Stimulated activated CD8-positive, alpha-beta memory T cell treated with anti-CD3 and anti-CD28 coated beads, Interleukin-4, amount 100 ng/mL, for 24 hours (primary cell): ENCODE data around the gene ZDHHC1.
A peak's percentile ranks its signal among the peaks of the same experiment; 100 is the strongest.

ENCODE experiments used
- DNase-seq: peaks from one replicate; pipeline ENCODE4 v3.0.0-alpha.2; 2020; ENCODE audit warnings: low read depth

The ZDHHC1 gene, protein sequence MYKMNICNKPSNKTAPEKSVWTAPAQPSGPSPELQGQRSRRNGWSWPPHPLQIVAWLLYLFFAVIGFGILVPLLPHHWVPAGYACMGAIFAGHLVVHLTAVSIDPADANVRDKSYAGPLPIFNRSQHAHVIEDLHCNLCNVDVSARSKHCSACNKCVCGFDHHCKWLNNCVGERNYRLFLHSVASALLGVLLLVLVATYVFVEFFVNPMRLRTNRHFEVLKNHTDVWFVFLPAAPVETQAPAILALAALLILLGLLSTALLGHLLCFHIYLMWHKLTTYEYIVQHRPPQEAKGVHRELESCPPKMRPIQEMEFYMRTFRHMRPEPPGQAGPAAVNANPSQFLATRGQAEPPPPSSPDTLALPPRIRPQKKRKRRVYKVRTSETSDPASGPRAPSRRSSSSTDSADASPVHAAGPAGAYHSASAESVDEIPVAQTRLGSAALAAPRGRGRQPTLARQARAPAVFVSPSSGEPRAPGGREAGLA

DNA sequence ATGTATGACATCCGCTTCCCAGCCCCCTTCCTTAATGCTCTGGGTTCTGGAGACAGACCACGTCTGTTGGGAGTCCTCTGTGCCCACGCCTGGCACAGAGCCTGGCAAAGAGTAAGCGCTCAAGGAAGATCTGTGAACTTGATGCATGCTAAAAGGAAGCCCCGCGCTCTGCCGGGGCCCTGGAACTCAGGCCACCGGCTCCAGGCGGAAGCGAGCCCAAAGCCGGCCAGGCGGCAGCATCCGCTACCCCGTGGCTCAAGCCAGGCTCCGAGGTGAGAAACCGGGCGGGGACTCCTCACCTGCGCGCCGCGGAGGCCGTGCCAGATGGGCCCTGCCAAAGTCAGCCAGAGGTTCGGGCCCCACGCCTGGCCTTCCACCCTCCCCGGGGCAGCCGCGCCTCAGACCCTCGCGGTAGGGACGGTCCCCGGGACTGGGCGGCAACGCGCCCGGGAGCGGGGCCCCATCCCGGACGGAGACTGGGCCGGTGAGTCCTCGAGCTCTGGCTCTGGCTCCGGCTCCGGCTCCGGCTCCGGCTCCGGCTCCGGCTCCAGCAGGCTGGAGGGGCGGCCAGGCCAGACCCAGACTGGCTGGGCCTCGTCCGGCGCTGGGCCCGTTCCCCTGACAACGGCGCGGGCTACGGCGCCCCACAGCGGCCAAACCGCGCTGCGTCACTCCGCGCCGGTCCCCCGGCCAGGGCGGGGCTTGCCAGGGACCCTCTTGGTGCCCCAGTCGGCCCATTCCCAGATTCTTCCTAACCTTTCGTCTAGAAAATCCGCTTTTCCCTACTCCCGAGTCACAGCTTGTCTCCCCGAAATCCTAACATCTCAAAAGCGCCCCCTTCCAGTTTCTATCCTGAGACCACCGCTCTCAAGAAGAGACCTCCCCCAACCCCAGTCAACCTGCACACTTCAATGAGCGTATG lies at the start of gene ZDHHC1:
Gene ZDHHC1, minus strand, starts transcription at position 606 of the 922 bp plus-strand sequence. CDS start 8,702 bp downstream, outside the sequence.
- DNase-seq = peak; percentile 31

DNA sequence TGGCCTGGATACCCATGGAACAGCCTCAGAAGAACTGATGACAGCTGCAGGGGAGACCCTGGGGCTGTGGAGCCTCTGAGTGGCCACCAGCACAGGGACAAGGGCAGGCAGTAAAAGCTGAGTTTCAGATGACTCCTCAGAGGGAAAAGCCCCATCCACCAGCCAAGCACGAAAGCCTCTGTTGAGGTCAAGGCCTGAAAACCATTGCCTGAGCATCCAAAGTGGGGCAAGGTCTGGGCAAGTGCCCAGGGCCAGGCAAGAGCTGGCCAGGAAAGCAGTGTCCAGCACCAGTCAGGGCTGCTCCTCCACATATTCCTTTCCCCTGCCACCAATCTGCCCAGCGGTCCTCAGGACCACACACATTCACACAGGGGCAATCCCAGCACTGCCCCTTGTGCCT lies 48.3 kb upstream of the ZDHHC1 start:
- DNase-seq = no peak

DNA sequence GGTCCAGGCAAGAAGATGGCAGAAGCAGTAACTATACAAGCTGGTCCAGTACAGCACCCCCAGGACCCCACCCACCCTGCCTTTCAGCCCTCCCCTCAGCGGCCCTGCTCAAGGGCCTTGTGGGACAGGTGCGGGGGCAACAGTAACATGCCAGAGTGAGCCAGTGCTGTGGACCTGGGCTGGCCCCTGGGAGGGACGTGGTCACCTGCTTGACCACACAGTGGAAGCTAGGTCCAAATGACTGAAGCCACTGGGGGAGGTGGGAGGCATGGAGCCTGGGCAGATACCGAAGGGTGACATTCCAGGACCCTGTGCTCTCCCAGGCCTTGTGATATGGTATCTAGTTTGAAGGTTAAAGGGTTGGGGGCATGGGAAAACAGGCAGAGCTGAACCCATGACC lies 47.4 kb upstream of the ZDHHC1 start:
- DNase-seq = no peak

DNA sequence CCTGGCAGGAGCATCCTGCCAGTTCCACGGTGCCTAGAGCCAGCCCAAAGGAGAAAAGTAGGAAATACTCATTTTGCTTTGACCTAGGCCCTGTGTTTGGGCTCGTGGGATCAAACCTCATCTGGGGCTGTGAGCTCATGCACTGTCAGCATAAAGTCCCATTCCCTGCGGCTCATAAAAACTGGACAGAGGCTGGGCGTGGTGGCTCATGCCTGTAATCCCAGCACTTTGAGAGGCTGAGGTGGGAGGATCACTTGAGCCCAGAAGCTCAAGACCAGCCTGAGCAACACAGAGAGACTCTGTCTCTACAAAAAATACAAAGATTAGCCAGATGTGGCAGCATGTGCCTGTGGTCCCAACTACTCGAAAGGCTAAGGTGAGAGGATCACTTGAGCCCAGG lies 46.8 kb upstream of the ZDHHC1 start:
- no peak for DNase-seq

DNA sequence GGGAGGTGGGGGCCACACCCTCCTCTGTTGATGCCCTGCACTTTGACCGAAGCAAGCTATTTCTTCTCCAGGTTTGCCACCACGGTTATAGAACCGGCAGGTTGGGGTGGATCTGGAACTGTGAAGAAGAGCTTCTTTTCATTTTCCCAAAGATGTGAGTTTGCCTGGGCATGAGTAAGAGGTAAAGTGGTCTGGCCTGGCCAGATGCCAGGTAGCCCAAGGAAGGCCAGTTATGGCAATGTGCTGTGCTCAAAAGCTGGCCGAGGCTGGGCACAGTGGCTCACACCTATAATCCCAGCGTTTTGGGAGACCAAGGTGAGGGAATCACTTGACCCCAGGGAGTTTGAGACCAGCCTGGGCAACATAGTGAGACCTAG lies 46.0 kb upstream of the ZDHHC1 start:
- DNase-seq = no peak

DNA sequence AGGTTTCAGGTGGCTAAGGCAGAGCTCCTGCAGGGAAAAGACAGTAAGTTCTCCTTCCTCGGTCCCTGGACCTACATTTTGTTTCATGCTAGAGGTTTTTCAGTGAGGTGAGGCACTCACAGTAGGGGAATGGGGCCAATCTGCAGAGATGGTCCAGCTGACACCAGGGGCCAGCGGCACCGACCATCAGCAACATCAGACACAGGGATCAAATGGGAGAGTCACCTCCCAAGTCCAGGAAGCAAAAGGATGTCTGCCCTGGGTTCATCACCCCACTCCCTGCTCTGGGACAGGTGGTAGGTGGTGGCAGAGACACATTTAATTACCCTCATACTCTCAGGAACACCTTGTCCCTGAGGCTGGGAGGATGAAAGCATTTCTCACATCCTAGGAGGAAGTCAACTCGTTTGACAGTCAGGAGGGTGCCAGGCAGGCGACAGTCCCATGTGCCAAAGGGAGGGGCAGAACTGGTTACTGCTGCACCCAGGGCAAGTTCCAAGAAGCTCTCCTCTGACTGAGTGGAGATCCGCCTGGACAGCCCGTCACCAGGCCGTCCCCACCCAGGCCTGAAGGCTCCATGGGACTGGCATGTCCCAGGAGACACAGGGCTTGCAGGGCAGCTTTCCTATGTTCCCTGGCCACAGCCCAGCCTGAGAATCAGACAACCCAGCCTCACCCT lies 45.5 kb upstream of the ZDHHC1 start:
- no peak for DNase-seq

DNA sequence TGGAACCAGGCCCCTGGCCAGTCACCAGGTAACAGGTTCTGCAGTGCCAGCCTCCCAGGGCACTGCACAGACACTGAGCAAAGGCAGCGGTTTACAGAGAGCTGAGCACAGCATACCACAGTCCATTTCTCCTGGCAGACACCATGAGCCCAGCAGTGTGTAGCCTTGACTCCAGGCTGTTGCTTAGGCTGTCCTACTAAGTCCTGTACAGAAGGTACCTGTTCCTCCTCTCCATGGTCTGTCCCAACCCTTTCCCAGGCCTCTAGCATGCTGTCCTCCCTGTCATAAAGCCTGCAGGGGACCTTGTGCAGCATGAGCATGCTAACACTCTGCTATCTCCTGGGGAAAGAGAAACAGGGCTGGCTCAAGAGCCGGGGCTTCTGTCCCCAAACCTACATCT lies 44.7 kb upstream of the ZDHHC1 start:
- no peak for DNase-seq

DNA sequence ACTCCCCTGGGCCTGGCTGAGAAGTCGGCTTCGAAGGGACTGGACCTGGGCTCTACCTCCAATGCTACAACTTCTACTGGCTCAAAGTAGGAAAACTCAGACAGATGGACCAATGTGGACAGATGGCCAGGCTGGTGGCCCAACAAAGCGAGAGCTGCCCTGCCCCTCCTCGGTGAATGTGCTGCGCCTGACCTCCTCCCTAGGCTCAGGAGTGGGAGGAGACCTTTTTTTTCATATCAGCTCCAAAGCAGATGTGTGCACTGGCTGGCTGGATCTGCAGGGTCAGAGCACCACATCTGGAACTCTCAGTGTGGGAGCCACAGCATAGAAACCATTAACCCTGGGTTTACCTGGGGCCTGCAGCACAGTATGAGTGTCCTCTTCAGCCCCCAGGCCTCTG lies 43.9 kb upstream of the ZDHHC1 start:
- DNase-seq = no peak

DNA sequence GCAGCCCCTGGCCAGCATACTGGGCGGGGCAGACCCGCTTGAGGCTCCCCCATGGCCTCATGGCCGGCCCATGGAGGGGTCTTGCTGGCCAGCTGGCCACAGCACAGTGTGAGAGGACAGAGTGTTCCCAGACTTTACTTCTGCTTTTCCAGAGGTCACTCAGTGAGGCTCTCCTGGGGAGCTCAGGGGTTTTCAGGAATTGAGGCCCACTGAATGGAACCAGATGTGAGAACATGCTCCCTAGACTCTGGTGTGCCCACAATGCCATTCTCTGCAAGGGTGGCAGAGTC lies 43.5 kb upstream of the ZDHHC1 start:
- DNase-seq = no peak

DNA sequence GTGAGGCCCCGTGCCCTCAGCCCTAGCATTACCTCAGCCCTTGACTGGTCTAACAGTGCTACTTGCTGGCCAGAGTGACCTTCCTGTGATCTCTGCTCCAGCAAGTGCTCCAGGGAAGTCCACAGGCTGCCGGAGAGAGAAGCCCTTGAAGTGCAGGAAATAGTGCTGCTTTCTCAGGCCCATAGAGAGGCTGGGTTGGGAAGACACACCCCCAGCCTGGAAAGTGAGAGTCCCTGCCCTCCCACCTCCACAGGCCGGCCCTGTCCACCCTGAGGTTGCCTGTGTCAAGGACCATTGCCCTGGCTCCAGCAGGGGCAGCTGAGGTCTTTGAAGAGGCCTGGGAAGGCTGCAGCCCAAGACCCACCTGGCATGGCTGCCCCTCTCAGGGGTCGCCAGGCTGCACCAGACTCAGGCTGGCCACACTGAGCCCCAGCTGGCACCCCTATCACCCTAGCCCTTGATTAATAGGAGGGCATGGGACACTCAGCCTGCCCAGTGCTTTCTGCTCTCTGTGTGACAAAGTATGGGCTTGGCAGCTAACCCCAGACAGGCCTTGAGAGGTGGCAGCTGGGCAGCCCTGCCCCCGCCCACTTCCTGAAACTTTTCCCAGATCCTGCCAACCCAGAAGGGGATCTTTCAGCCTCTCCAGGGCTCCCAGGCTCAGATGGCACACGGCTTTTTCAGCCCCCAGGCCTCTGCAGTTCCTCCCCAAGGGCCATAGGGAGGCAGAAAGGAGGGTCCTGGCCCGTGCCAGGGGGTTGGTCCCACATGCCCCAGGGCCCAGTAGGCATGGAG lies 43.0 kb upstream of the ZDHHC1 start:
- no peak for DNase-seq

DNA sequence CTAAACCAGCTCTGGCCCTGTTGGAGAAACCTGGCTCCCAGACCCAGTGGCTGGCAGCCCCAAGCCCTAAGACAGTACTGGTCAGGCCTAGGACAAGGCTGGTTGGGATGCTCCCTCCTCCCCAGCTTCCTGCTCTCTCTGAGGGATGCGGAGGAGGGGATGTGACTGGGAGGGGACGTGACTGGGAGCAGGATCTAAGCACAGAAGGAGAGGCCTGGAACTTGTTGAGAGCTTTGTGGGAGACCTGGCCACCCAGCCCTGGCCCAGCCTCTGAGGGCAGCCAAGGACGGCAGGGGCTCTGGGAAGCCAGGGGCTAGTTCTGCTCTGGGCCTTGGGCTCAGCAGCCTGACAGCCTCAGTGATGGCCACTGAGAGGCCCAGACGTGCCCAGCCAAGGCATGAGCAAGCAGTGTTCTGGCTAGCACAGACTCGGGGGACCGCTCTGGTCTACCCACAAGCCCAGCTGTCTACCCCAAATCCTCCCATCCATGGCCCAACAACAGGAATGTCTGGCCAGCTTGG lies 41.9 kb upstream of the ZDHHC1 start:
- no peak for DNase-seq

DNA sequence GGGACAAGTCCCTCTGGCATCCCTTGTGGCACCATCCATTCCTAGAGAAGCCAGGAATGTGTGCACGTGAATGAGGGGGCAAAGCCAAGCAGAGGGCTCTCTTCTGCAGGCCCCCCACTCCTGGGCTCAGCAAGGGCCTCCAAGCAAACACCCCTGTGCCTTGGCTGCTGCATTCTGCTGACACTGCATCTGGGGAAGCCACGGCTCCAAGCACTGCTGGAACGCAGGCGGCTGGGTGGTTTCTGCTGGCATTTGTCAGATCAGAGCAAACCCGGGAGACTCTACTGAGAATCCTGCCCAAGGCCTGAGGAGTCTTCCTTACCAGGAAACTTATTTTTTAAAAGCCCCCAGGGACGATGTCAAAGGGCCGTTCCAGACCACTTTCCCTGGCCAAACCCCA lies 41.3 kb upstream of the ZDHHC1 start:
- DNase-seq = no peak

DNA sequence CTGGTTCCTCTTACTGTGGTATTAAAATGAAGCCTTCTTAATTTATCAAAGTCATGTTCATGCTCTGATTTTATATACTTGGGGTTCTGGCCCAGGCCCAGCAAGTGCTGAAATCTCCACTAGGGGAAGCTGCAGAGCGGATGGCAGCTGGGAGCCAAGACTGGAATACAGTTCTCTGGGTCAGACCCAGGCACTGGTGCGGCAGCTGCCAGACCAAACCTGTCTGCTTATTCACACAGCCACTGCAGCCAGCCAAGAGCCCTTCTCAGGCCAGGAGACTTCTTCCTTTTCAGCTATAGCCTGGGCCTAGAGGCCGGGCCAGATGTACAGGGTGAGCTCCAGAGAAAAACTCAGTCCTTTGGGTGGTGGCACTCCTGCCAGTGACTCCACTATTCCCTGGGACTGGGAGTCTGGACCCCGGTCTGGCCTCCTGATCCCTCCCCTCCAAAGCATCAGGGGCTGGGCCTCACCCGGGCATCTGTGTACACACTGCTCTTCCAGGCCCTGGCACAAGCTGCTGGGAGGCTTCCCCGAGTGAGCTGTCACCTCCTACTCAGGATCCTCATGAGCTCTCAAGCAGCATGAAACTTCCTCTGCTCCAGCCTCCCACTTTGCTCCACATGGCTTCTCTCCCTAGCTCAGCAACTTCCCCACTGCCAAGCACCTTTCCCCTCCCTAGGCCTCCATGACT lies 40.3 kb upstream of the ZDHHC1 start:
- no peak for DNase-seq

DNA sequence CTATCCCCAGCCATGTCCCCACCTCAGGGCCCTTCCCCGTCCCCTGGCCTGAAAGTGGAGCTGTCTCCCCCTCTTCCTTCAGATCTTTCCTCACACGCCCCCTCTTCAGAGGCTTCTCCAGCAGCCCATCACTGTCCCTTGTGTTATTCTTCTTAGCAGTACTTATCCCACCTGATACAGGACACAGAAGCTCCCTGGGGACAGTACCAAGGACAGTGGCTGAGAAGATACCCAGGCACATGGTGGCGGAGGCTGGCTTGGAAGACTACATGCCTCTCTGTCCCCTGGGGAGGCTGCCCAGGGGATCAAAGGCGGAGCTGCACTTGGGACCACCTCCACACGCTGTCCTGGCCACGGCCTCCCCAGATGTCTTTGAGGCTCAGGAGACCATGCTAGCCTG lies 38.6 kb upstream of the ZDHHC1 start:
- DNase-seq = no peak

DNA sequence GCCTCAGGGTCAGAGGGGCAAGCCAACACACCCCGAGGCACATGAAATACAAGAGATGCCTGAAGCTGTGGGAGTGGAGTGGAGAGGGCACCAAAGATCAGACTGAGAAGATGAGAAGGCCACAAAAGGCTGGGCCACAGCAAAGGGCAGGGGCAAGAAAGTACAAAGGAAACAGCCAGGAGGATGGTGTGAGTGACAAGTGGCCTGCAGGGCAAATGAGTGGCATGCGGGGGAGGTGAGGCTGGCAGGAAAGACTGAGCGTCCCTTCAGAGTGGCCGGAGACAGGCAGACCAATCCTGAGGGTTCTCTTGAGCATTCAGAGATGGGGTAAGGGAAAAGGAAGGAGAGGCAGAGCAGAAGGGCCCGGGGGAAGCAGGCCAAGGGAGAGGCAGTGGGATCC lies 37.8 kb upstream of the ZDHHC1 start:
- DNase-seq = no peak

DNA sequence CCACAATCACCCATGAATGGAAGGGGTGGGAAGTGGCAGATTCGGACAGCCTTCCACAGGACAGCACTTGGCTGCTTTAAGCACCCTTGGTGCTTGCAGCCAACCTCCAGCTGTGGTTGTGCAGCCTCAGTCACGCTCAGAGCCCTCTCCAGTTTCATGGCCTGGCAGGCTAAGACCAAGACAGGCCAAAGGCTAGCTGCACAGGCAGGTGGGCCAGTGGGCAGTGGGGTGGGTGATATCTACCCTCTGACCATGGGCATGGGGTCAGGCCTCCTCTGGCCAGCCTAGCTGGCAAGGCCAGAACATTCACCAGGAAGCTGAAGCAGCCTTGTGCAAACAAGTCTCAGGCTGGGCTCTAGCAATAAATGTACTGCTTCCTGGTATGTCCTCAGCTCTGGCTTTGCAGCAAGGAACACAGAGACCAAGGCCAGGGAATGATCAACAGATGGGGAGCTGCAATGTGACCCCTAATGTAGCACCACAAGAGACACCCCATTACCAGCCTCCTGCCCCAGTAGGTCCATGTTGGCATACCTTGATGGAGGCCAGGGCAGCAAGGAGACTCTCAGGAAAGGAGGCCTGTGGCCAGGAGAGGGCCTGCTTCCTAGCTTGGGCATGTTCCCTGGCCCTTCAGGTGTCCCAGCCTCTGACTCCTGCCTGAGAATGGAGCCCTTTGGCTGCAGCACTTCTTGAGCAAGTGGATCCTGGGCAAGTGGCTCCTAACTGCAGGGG lies 35.6 kb upstream of the ZDHHC1 start:
- no peak for DNase-seq

DNA sequence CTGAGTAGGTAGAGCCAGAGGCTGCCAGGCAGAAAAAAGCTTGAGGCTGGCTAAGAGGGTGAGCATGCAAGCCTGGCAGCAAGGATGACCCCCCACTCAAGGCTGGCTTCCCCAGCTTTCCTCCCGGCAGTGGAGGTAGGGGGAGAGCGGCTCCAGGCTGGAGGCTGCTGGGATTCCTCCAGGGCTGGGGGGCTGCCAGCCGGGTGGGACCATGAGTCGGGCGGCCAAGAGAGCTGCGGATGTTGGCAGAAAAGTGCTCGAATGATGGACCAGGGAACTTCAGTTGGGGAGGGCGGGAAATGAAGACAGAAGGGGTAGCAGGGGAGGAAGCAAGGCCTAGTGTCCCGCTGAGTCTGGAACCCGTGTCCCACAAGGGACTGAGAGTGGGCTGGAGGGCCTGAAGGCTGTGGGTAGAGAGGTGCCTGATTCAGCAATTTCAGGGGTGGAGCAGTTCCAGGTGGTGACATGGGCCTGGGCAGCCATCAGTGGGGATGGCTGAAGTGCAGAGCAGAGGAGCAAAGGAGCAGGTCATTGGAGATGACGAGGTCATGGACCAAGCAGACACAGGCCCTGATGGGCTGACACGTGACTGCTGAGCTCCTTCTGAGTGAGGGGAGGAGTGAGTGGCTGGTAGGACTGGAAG lies 34.9 kb upstream of the ZDHHC1 start:
- DNase-seq = no peak

DNA sequence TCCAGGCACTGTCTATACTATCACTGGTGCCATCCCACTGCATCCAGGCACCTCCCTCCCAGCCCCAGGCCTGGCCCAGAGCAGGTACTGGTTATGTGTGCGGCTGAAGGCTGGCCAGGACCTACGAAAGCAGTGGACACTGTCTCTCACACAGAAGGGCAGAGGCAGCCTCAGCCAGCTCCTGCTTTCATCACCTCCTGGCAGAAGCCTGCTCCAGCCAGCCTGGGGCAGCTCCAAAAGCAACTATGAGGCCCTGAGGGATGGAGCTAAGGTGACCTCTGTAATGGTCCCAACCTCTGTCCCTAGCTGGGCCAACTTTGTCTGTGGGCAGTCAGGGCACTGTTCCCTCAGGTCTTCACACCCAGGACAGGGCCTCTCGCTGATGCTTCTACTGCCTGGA lies 33.5 kb upstream of the ZDHHC1 start:
- DNase-seq = no peak

DNA sequence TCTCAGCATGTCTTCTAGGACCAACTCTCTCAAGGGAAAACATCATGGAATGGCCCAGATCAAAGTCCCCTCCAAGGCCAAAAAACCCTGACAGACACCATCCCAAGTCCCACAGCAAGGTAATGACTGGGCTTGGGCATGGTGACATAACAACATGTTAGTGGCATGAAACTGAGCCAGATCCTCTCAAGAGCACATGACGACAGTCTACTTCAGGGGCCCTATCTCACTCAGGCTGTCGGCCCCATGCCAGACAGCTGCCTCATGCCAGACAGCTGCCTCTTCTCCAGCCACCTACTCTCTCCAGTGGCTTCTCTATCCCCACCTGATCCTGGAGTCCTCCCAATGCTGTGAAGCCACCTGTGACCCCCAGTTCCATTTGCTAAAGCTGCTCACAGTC lies 33.1 kb upstream of the ZDHHC1 start:
- no peak for DNase-seq

DNA sequence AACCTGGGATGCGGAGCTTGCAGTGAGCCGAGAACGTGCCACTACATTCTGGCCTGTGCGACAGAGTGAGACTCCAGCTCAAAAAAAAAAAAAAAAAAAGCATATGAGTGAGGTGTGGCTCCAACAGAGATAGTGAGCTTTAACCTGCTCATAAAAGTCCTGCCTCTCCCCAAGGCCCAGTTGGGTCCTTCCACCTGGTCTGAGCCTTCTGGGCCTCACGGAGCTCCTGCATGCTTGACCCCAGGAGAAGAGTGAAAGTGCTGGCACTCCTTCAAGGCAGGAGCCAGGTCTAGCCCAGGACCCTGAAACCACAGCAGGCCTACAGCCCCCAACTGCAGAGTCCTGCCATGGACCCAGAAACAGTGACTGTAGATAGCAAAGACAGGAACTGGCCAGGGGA lies 32.3 kb upstream of the ZDHHC1 start:
- no peak for DNase-seq
